Measurements from ENCODE around the gene DYNC1H1.

Gene DYNC1H1

GRCh38 chr14:102016420-102017090 lies 52.2 kb downstream of the DYNC1H1 start:
- TF ChIP-seq GATA2 (IDR thresholded peaks at IDR 0.05; ENCODE audit: low read depth, low read length) (no peak), GATA3 (IDR thresholded peaks at IDR 0.05; ENCODE audit: low read depth, low read length) (no peak)

- TF ChIP-seq GATA2 (IDR thresholded peaks at IDR 0.05; ENCODE audit: low read depth, low read length) = no peak
- no peak for TF ChIP-seq GATA3 (IDR thresholded peaks at IDR 0.05; ENCODE audit: low read depth, low read length)
Observed at GRCh38 chr14:102018251-102018650, 53.9 kb downstream of the DYNC1H1 start.

GRCh38 chr14:102019006-102019540 lies 54.7 kb downstream of the DYNC1H1 start:
- TF ChIP-seq GATA3 (IDR thresholded peaks at IDR 0.05; ENCODE audit: low read depth, low read length) (no peak), GATA2 (IDR thresholded peaks at IDR 0.05; ENCODE audit: low read depth, low read length) (no peak)

GRCh38 chr14:102020058-102020971 lies 55.9 kb downstream of the DYNC1H1 start:
- TF ChIP-seq GATA3 (IDR thresholded peaks at IDR 0.05; ENCODE audit: low read depth, low read length) = no peak
- TF ChIP-seq GATA2 (IDR thresholded peaks at IDR 0.05; ENCODE audit: low read depth, low read length) = no peak

- TF ChIP-seq GATA3 (IDR thresholded peaks at IDR 0.05; ENCODE audit: low read depth, low read length) = no peak
- no peak for TF ChIP-seq GATA2 (IDR thresholded peaks at IDR 0.05; ENCODE audit: low read depth, low read length)
Observed at GRCh38 chr14:102026934-102027333, 62.6 kb downstream of the DYNC1H1 start.

GRCh38 chr14:102027951-102028350 lies 63.6 kb downstream of the DYNC1H1 start:
- TF ChIP-seq GATA2 (IDR thresholded peaks at IDR 0.05; ENCODE audit: low read depth, low read length) (no peak), GATA3 (IDR thresholded peaks at IDR 0.05; ENCODE audit: low read depth, low read length) (no peak)

- TF ChIP-seq GATA3 (IDR thresholded peaks at IDR 0.05; ENCODE audit: low read depth, low read length) (no peak), GATA2 (IDR thresholded peaks at IDR 0.05; ENCODE audit: low read depth, low read length) (no peak)
Observed at GRCh38 chr14:102028733-102029132, 64.4 kb downstream of the DYNC1H1 start.

- TF ChIP-seq GATA3 (IDR thresholded peaks at IDR 0.05; ENCODE audit: low read depth, low read length) (no peak), GATA2 (IDR thresholded peaks at IDR 0.05; ENCODE audit: low read depth, low read length) (no peak)
Observed at GRCh38 chr14:102029956-102030355, 65.6 kb downstream of the DYNC1H1 start.

GRCh38 chr14:102033241-102033640 lies 68.9 kb downstream of the DYNC1H1 start:
- TF ChIP-seq GATA3 (IDR thresholded peaks at IDR 0.05; ENCODE audit: low read depth, low read length) = no peak
- no peak for TF ChIP-seq GATA2 (IDR thresholded peaks at IDR 0.05; ENCODE audit: low read depth, low read length)

GRCh38 chr14:102034301-102034700 lies 69.9 kb downstream of the DYNC1H1 start:
- TF ChIP-seq GATA3 (IDR thresholded peaks at IDR 0.05; ENCODE audit: low read depth, low read length) (no peak), GATA2 (IDR thresholded peaks at IDR 0.05; ENCODE audit: low read depth, low read length) (no peak)

- no peak for TF ChIP-seq GATA2 (IDR thresholded peaks at IDR 0.05; ENCODE audit: low read depth, low read length)
- no peak for TF ChIP-seq GATA3 (IDR thresholded peaks at IDR 0.05; ENCODE audit: low read depth, low read length)
Observed at GRCh38 chr14:102035914-102036313, 71.5 kb downstream of the DYNC1H1 start.

GRCh38 chr14:102037686-102038085 lies 73.3 kb downstream of the DYNC1H1 start:
- no peak for TF ChIP-seq GATA2 (IDR thresholded peaks at IDR 0.05; ENCODE audit: low read depth, low read length)
- no peak for TF ChIP-seq GATA3 (IDR thresholded peaks at IDR 0.05; ENCODE audit: low read depth, low read length)

GRCh38 chr14:102039157-102039556 lies 74.8 kb downstream of the DYNC1H1 start:
- TF ChIP-seq GATA3 (IDR thresholded peaks at IDR 0.05; ENCODE audit: low read depth, low read length) = no peak
- no peak for TF ChIP-seq GATA2 (IDR thresholded peaks at IDR 0.05; ENCODE audit: low read depth, low read length)

- no peak for TF ChIP-seq GATA3 (IDR thresholded peaks at IDR 0.05; ENCODE audit: low read depth, low read length)
- no peak for TF ChIP-seq GATA2 (IDR thresholded peaks at IDR 0.05; ENCODE audit: low read depth, low read length)
Observed at GRCh38 chr14:102040153-102040552, 75.8 kb downstream of the DYNC1H1 start.

All from SH-SY5Y (cell line).